ENCODE data around the gene ARL2BP. TPM values are rescaled to one million over a fixed set of nuclear protein-coding genes. Genes with fewer than 3 reads are reported as not detected.
A peak's percentile ranks its signal among the peaks of the same experiment; 100 is the strongest.

Gene ARL2BP
- total and polyA plus RNA-seq, 4 donors = 13.4 to 33.6 (median 19.2) TPM

GRCh38 chr16:57253466-57253865 is 8.4 kb downstream of the ARL2BP start:
- no peak for DNase-seq (ENCODE audit: low spot score)
- WGBS = 64% methylated on average over 1 of the region's 1 CpG
- TF ChIP-seq EGR1 (IDR thresholded peaks at IDR 0.05; ENCODE audit: low read depth in 2 of 2) (no peak), HNF4A (conservative IDR thresholded peaks at IDR 0.05) (peak in 1 of 2 donors; percentile 40)
- Histone ChIP-seq H3K9ac (ENCODE audit: low read depth in 1 of 2, low read length in 2 of 2) (no peak overlapping the region), H3K27ac (ENCODE audit: low read depth in 1 of 2, low read length in 2 of 2) (peak overlapping the region in 1 of 2 donors; percentile 94), H3K27me3 (ENCODE audit: control insufficient read depth in 4 of 4, insufficient read depth in 4 of 4, low read length in 3 of 4) (no peaks in the 10 kb centered on the region), H3K9me3 (ENCODE audit: control insufficient read depth in 4 of 4, low read length in 3 of 4) (no peaks in the 10 kb centered on the region), H3K36me3 (ENCODE audit: control insufficient read depth in 4 of 4, insufficient read depth in 3 of 4, low read depth in 1 of 4, low read length in 3 of 4) (peaks cover 2 to 21% (median 10%) of the 10 kb centered on the region in 4 donors), H3K4me3 (ENCODE audit: low read depth in 1 of 3, low read length in 3 of 3) (no peak overlapping the region), H3K4me1 (ENCODE audit: control insufficient read depth in 4 of 4, insufficient read depth in 4 of 4, low read length in 3 of 4) (peaks cover 4 to 24% (median 22%) of the 10 kb centered on the region in 4 donors)

- H3K36me3 ChIP-seq (ENCODE audit: control insufficient read depth in 4 of 4, insufficient read depth in 3 of 4, low read depth in 1 of 4, low read length in 3 of 4) = peaks cover 0 to 9% (median 4%) of the 10 kb centered on the region in 4 donors
- no peaks in the 10 kb centered on the region for H3K9me3 ChIP-seq (ENCODE audit: control insufficient read depth in 4 of 4, low read length in 3 of 4)
- H3K4me1 ChIP-seq (ENCODE audit: control insufficient read depth in 4 of 4, insufficient read depth in 4 of 4, low read length in 3 of 4) = peaks cover 4 to 22% (median 20%) of the 10 kb centered on the region in 4 donors
- H3K27me3 ChIP-seq (ENCODE audit: control insufficient read depth in 4 of 4, insufficient read depth in 4 of 4, low read length in 3 of 4) = no peaks in the 10 kb centered on the region
- H3K4me3 ChIP-seq (ENCODE audit: low read depth in 1 of 3, low read length in 3 of 3) = no peak overlapping the region
- H3K27ac ChIP-seq (ENCODE audit: low read depth in 1 of 2, low read length in 2 of 2) = no peak overlapping the region
- H3K9ac ChIP-seq (ENCODE audit: low read depth in 1 of 2, low read length in 2 of 2) = no peak overlapping the region
- TF ChIP-seq YY1 (IDR thresholded peaks at IDR 0.05) = no peak
- no peak for TF ChIP-seq TAF1 (conservative IDR thresholded peaks at IDR 0.05)
- no peak for TF ChIP-seq NR2F2 (IDR thresholded peaks at IDR 0.05)
- TF ChIP-seq RAD21 (IDR thresholded peaks at IDR 0.05) = no peak
- no peak for TF ChIP-seq HNF4G (IDR thresholded peaks at IDR 0.05)
- no peak for TF ChIP-seq MAX (IDR thresholded peaks at IDR 0.05)
- TF ChIP-seq JUND (IDR thresholded peaks at IDR 0.05) = no peak
- no peak for TF ChIP-seq REST (IDR thresholded peaks at IDR 0.05)
- no peak for TF ChIP-seq ATF3 (IDR thresholded peaks at IDR 0.05)
- no peak for TF ChIP-seq EGR1 (IDR thresholded peaks at IDR 0.05; ENCODE audit: low read depth in 2 of 2)
- no peak for TF ChIP-seq GABPA (IDR thresholded peaks at IDR 0.05 in 1 of 2, conservative IDR thresholded peaks at IDR 0.05 in 1 of 2)
- TF ChIP-seq SP1 (IDR thresholded peaks at IDR 0.05) = no peak
- no peak for TF ChIP-seq ZBTB33 (IDR thresholded peaks at IDR 0.05)
- no peak for TF ChIP-seq CTCF (IDR thresholded peaks at IDR 0.05; ENCODE audit: low read depth, low read length, missing input control)
- TF ChIP-seq FOXA2 (IDR thresholded peaks at IDR 0.05) = no peak
- no peak for TF ChIP-seq HNF4A (conservative IDR thresholded peaks at IDR 0.05)
- TF ChIP-seq RXRA (IDR thresholded peaks at IDR 0.05) = no peak
- TF ChIP-seq FOXA1 (IDR thresholded peaks at IDR 0.05) = no peak
- 93% methylated on average over 10 of the region's 10 CpGs for WGBS
- no peak for DNase-seq (ENCODE audit: low spot score)
These were observed 10.8 kb downstream of the ARL2BP start for GRCh38 chr16:57255686-57256415.
